Activated B cell treated with CpG ODN at 0.5 μM for 24 hours (primary cell): Measurements from ENCODE around the gene KCND3. TPM values are rescaled to one million over a fixed set of nuclear protein-coding genes. Genes with fewer than 3 reads are reported as not detected.
A peak's percentile ranks its signal among the peaks of the same experiment; 100 is the strongest.
"Not testable (repeated sequence)": the region's sequence is repeated elsewhere in the genome, so short reads cannot be mapped to it uniquely, and the experiment has no call there.

Experiments used
- ATAC-seq: fragments of 200-7000 bp; cut with Tn5 transposase; one replicate; pipeline ENCODE4 v1.10.0; 2021; ENCODE audit warnings: low read depth, mild to moderate bottlenecking, moderate library complexity
- CTCF ChIA-PET: fragments of 350-600 bp; sonication (Branson Sonifier 250); formaldehyde crosslinking; loops from one replicate; lab custom pipeline; 2021; ENCODE audit warnings: antibody characterized with exemption; lab: Charles Lee
- POLR2A ChIA-PET: fragments of 350-600 bp; sonication (Branson Sonifier 250); formaldehyde crosslinking; loops from one replicate; lab custom pipeline; 2021; ENCODE audit warnings: antibody characterized with exemption; lab: Charles Lee
- DNase-seq: peaks from one replicate; pipeline ENCODE4 v3.0.0; 2022
- H3K27ac Mint-ChIP-seq: one replicate; pipeline ENCODE4 v1.8.0; 2020; ENCODE audit warnings: mixed read lengths
- H3K27me3 Mint-ChIP-seq: one replicate; pipeline ENCODE4 v1.8.0; 2021; ENCODE audit warnings: mixed read lengths
- H3K36me3 Mint-ChIP-seq: one replicate; pipeline ENCODE4 v1.8.0; 2021; ENCODE audit warnings: low read depth, mixed read lengths
- H3K4me1 Mint-ChIP-seq: one replicate; pipeline ENCODE4 v1.8.0; 2021; ENCODE audit warnings: mixed read lengths
- H3K4me3 Mint-ChIP-seq: one replicate; pipeline ENCODE4 v1.8.0; 2020; ENCODE audit warnings: mild to moderate bottlenecking, mixed read lengths
- H3K9me3 Mint-ChIP-seq: one replicate; pipeline ENCODE4 v1.8.0; 2020; ENCODE audit warnings: mixed read lengths
- CTCF ChIP-seq: fragments of 200-600 bp; IDR thresholded peaks from one replicate; pipeline ENCODE4 v1.8.0; 2022; ENCODE audit warnings: antibody characterized with exemption, mild to moderate bottlenecking
- intact Hi-C: fragments of 100-400 bp; cut with micrococcal nuclease; formaldehyde crosslinking; loops from one replicate; pipeline ENCODE4 v1.15.1; 2024
- total RNA-seq: library from RNA; stranded (reverse); gene quantifications from 2 replicates; pipeline ENCODE4 v1.2.3, GENCODE V29; 2022

Gene KCND3
- total RNA-seq, 1 donor from 2014 or later: 0.04 TPM

- no peak for TF ChIP-seq CTCF
- ATAC-seq (no peak), DNase-seq (no peak)
- intact Hi-C loops: loop anchor here (2.0 kb wide), 1 partner anchor 237 kb away; no protein-coding TSS in a partner anchor
- ChIA-PET POLR2A (interaction anchor here (0.5 to 0.9 kb wide), 2 partner anchors 174 to 1723 kb away, joined by 3 to 4 read pairs; no protein-coding TSS in a partner anchor), CTCF (interaction anchor here (1.7 to 7.5 kb wide), 2 partner anchors 32 to 41 kb away, joined by 3 to 60 read pairs; no protein-coding TSS in a partner anchor)
- Mint-ChIP-seq H3K27ac (no peak overlapping the region), H3K4me1 (peaks cover under 1% of the 10 kb centered on the region), H3K27me3 (peaks cover under 1% of the 10 kb centered on the region), H3K4me3 (no peak overlapping the region), H3K36me3 (no peaks in the 10 kb centered on the region), H3K9me3 (peaks cover 2% of the 10 kb centered on the region)
These were observed 243.5 kb downstream of the KCND3 start for GRCh38 chr1:111745675-111746613.

- Mint-ChIP-seq H3K27me3 (peaks cover 2% of the 10 kb centered on the region), H3K4me3 (no peak overlapping the region), H3K36me3 (no peaks in the 10 kb centered on the region), H3K27ac (no peak overlapping the region), H3K9me3 (peaks cover 2% of the 10 kb centered on the region), H3K4me1 (peaks cover 8% of the 10 kb centered on the region)
- intact Hi-C loops: no loop called here
- ChIA-PET CTCF (interaction anchor here (1.1 to 7.5 kb wide), 2 partner anchors 9 to 30 kb away, joined by 3 to 60 read pairs; no protein-coding TSS in a partner anchor), POLR2A (no interaction called here)
- no peak for TF ChIP-seq CTCF
- ATAC-seq (no peak), DNase-seq (no peak)
These were observed 245.8 kb downstream of the KCND3 start for GRCh38 chr1:111743679-111744101.

- intact Hi-C loops: no loop called here
- peaks cover 2% of the 10 kb centered on the region for H3K27me3 Mint-ChIP-seq
- H3K36me3 Mint-ChIP-seq: no peaks in the 10 kb centered on the region
- ChIA-PET POLR2A (no interaction called here), CTCF (interaction anchor here (1.1 to 7.5 kb wide), 2 partner anchors 9 to 29 kb away, joined by 3 to 60 read pairs; no protein-coding TSS in a partner anchor)
- H3K4me1 Mint-ChIP-seq: peaks cover 10% of the 10 kb centered on the region
- ATAC-seq (no peak), DNase-seq (no peak)
- H3K4me3 Mint-ChIP-seq: no peak overlapping the region
- TF ChIP-seq CTCF: no peak
- peaks cover 2% of the 10 kb centered on the region for H3K9me3 Mint-ChIP-seq
- H3K27ac Mint-ChIP-seq: no peak overlapping the region
These were observed 246.4 kb downstream of the KCND3 start for GRCh38 chr1:111742938-111743549.

- intact Hi-C loops: not testable (repeated sequence)
These were observed 247.2 kb downstream of the KCND3 start for GRCh38 chr1:111742292-111742691.

GRCh38 chr1:111739925-111740765, 249.3 kb downstream of the KCND3 start:
- TF ChIP-seq CTCF: no peak
- POLR2A ChIA-PET: interaction anchor here (0.9 to 4.0 kb wide), 6 partner anchors 11 to 291 kb away, joined by 4 to 30 read pairs (median 5); partner anchors contain the start of genes ATP5PB, DDX20 and WDR77
- CTCF ChIA-PET: interaction anchor here (1.1 to 3.0 kb wide), 3 partner anchors 8 to 28 kb away, joined by 3 to 14 read pairs (median 3); no protein-coding TSS in a partner anchor
- DNase-seq (peak; percentile 40), ATAC-seq (peak; percentile 11)
- Mint-ChIP-seq H3K9me3 (no peaks in the 10 kb centered on the region), H3K36me3 (no peaks in the 10 kb centered on the region), H3K4me1 (peaks cover 18% of the 10 kb centered on the region), H3K4me3 (peak overlapping the region; percentile 92), H3K27ac (peak overlapping the region; percentile 14), H3K27me3 (peaks cover 2% of the 10 kb centered on the region)
- intact Hi-C loops: loop anchor here (1.0 kb wide), 2 partner anchors 15 to 25 kb away; partner anchors contain the start of gene DDX20

More at GRCh38 chr1:111742292-111742691, 247.2 kb downstream of the KCND3 start:
- H3K36me3 Mint-ChIP-seq, ATAC-seq, H3K9me3 Mint-ChIP-seq, H3K27me3 Mint-ChIP-seq, DNase-seq, CTCF ChIA-PET, H3K27ac Mint-ChIP-seq, H3K4me3 Mint-ChIP-seq: not testable (repeated sequence)
- H3K4me1 Mint-ChIP-seq: peaks cover 18% of the 10 kb centered on the region
- POLR2A ChIA-PET: interaction anchor here (0.5 kb wide), 1 partner anchor 37 kb away, joined by 5 read pairs; no protein-coding TSS in a partner anchor
